ENCODE results near the gene PRDM10. TPM values are rescaled to one million over a fixed set of nuclear protein-coding genes. Genes with fewer than 3 reads are reported as not detected.

Gene PRDM10
- total and polyA plus RNA-seq, 10 of the 15 experiments (the other 5 are each of a cell fraction or from before 2014, with no cell fraction given), result 0.93 to 6.2 (median 4.1) TPM

DNA sequence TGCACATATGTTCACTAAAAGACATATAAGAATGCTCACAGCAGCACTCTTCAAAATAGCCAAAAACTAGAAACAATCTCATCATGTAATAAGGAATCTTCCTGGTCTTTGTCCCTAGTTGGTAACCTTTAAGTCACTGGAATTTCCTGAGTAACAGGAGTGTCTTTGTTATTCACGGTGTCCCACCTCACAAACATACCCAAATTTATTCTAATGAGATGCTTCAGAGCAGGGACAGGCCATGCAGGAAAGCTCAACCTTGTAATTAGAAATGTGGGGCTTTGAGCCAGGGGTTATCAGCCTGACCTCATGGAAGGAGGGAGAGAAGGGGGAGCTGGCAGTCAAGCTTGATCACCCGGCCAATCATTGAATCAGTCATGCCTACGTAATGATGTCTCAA lies 66.9 kb downstream of the PRDM10 start:
- H3K9me3 ChIP-seq (replicated peaks; ENCODE audit: control insufficient read depth, insufficient read depth, low read length), result no peaks in the 10 kb centered on the region
- H3K4me3 ChIP-seq, result no peak overlapping the region
- no peak overlapping the region for H2AFZ ChIP-seq (ENCODE audit: control insufficient read depth, low read depth, low read length)
- intact Hi-C loops (cut with micrococcal nuclease; ENCODE audit: unreplicated experiment) (no loop called here), in situ Hi-C loops (cut with MboI) (no loop called here)
- no peak for ATAC-seq
- RAD21 ChIA-PET (ENCODE audit: unreplicated experiment), result interaction anchor here (0.8 kb wide), 1 partner anchor 12 kb away, joined by 3 read pairs; no protein-coding TSS in a partner anchor
- CTCF ChIA-PET, result interaction anchor here (1.1 to 2.3 kb wide), 2 partner anchors 10 to 196 kb away, joined by 3 to 10 read pairs; no protein-coding TSS in a partner anchor
- H3K4me1 ChIP-seq (ENCODE audit: control insufficient read depth, insufficient read depth, low read length), result no peaks in the 10 kb centered on the region
- SMC1A ChIA-PET (ENCODE audit: uncharacterized antibody, unreplicated experiment), result interaction anchor here (1.2 to 1.3 kb wide), 2 partner anchors 135 to 196 kb away, joined by 3 to 5 read pairs; no protein-coding TSS in a partner anchor
- H3K27ac ChIP-seq (ENCODE audit: control insufficient read depth, insufficient read depth), result no peak overlapping the region
- no peak overlapping the region for H3K9ac ChIP-seq (ENCODE audit: control insufficient read depth, insufficient read depth, low read length)
- no peaks in the 10 kb centered on the region for H3K27me3 ChIP-seq (replicated peaks in 1 of 2; ENCODE audit: control insufficient read depth in 2 of 2, insufficient read depth in 2 of 2, low read length in 1 of 2)
- no peak for DNase-seq (ENCODE audit: low read depth, low spot score)
- FAIRE-seq, result no peak
- POLR2A ChIA-PET, result no interaction called here
- H3K79me2 ChIP-seq (ENCODE audit: control insufficient read depth, insufficient read depth, low read length), result no peaks in the 10 kb centered on the region
- TF ChIP-seq ZZZ3 (IDR thresholded peaks at IDR 0.05; ENCODE audit: control insufficient read depth, insufficient read length, low read depth), result no peak
- TF ChIP-seq NBN (IDR thresholded peaks at IDR 0.05), result no peak
- no peak for TF ChIP-seq CHD1 (IDR thresholded peaks at IDR 0.05; ENCODE audit: low read depth, low read length)
- TF ChIP-seq, protein P1, sequence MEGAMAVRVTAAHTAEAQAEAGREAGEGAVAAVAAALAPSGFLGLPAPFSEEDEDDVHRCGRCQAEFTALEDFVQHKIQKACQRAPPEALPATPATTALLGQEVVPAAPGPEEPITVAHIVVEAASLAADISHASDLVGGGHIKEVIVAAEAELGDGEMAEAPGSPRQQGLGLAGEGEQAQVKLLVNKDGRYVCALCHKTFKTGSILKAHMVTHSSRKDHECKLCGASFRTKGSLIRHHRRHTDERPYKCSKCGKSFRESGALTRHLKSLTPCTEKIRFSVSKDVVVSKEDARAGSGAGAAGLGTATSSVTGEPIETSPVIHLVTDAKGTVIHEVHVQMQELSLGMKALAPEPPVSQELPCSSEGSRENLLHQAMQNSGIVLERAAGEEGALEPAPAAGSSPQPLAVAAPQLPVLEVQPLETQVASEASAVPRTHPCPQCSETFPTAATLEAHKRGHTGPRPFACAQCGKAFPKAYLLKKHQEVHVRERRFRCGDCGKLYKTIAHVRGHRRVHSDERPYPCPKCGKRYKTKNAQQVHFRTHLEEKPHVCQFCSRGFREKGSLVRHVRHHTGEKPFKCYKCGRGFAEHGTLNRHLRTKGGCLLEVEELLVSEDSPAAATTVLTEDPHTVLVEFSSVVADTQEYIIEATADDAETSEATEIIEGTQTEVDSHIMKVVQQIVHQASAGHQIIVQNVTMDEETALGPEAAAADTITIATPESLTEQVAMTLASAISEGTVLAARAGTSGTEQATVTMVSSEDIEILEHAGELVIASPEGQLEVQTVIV (IDR thresholded peaks at IDR 0.05; ENCODE audit: borderline replicate concordance, partially characterized antibody), result no peak
- TF ChIP-seq PAX8 (IDR thresholded peaks at IDR 0.05), result no peak
- TF ChIP-seq, protein P2, sequence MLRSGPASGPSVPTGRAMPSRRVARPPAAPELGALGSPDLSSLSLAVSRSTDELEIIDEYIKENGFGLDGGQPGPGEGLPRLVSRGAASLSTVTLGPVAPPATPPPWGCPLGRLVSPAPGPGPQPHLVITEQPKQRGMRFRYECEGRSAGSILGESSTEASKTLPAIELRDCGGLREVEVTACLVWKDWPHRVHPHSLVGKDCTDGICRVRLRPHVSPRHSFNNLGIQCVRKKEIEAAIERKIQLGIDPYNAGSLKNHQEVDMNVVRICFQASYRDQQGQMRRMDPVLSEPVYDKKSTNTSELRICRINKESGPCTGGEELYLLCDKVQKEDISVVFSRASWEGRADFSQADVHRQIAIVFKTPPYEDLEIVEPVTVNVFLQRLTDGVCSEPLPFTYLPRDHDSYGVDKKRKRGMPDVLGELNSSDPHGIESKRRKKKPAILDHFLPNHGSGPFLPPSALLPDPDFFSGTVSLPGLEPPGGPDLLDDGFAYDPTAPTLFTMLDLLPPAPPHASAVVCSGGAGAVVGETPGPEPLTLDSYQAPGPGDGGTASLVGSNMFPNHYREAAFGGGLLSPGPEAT (IDR thresholded peaks at IDR 0.05; ENCODE audit: low read depth), result no peak
- TF ChIP-seq, protein P3, sequence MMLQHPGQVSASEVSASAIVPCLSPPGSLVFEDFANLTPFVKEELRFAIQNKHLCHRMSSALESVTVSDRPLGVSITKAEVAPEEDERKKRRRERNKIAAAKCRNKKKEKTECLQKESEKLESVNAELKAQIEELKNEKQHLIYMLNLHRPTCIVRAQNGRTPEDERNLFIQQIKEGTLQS (IDR thresholded peaks at IDR 0.05; ENCODE audit: borderline replicate concordance, extremely low read depth, low read depth, low read length), result no peak
- TF ChIP-seq POLR2AphosphoS2 (IDR thresholded peaks at IDR 0.05; ENCODE audit: low read depth, low read length), result no peak
- TF ChIP-seq SUPT20H (IDR thresholded peaks at IDR 0.05; ENCODE audit: borderline replicate concordance, control insufficient read depth, low read depth, low read length), result no peak
- TF ChIP-seq SREBF2 (IDR thresholded peaks at IDR 0.05; ENCODE audit: low read length), result no peak
- TF ChIP-seq SRF (IDR thresholded peaks at IDR 0.05; ENCODE audit: low read depth in 2 of 2, low read length in 2 of 2), result no peak
- TF ChIP-seq BHLHE40 (IDR thresholded peaks at IDR 0.05; ENCODE audit: borderline replicate concordance in 1 of 2, low read depth in 2 of 2, low read length in 1 of 2), result no peak
- WGBS (ENCODE audit: insufficient coverage, insufficient replicate concordance, low lambda C conversion rate, missing lambda C conversion rate), result 81% methylated on average over 3 of the region's 3 CpGs
- no peak overlapping the region for H3K4me2 ChIP-seq (ENCODE audit: control insufficient read depth, insufficient read depth)
- H4K20me1 ChIP-seq (ENCODE audit: control insufficient read depth, insufficient read depth), result no peaks in the 10 kb centered on the region
- BruUV-seq (replicated peaks), result no TSS peak
- H3K36me3 ChIP-seq (ENCODE audit: control insufficient read depth in 2 of 2, insufficient read depth in 2 of 2, low read length in 1 of 2), result no peaks in the 10 kb centered on the region; a peak in 2 of 4 replicates

Measured in GM12878 (cell line).